HG03469 (cell line): ENCODE measurements around the gene CCDC178.
"Not testable (repeated sequence)": the region's sequence is repeated elsewhere in the genome, so short reads cannot be mapped to it uniquely, and the experiment has no call there.

Source experiments
- ATAC-seq: cut with Tn5 transposase; IDR thresholded peaks from one replicate; pipeline ENCODE4 v1.9.1; 2021; ENCODE audit warnings: mild to moderate bottlenecking, moderate library complexity, moderate number of reproducible peaks; ENCODE audit not compliant: unreplicated experiment

The CCDC178 gene

DNA sequence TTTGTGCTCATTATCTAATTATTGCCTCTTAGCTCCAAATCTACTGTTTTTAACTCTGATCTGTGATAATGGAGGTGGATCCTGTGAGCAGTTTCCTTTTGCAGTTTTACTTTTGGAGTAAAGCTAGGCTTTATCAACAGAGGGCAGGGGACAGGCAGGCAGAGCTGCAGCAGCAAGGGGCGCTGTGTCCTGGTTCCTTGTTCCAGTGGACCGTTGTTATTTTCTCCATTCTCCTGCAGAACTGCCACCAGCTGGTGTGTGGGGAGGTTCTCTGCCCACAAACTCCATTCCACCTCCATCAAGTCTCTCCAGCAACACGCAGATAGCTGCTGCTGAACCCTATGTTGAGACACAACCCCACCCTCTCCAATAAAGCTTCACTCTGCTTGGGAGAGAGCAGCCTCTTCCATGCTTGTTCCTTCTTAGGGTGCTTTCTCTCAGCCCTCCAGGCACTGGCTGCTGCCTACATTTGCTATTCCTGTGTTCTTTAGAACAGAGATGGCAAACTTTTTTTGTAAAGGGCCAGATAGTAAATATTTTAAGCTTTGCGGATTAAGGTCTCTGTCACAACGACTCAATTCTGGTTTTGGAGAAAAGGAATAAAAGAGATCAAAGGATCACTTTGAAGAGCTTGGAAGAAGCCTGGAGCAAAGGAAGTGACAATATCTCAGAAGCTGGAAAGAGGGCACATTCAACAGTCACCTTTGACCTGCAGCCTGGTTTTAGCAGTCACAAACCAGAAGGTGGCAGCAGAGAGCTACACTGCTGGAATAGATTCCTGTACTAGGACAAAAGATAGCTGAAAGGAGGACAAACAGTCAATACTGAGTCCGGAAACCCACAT lies 208.8 kb downstream of the CCDC178 start:
- ATAC-seq: peak; percentile 96

DNA sequence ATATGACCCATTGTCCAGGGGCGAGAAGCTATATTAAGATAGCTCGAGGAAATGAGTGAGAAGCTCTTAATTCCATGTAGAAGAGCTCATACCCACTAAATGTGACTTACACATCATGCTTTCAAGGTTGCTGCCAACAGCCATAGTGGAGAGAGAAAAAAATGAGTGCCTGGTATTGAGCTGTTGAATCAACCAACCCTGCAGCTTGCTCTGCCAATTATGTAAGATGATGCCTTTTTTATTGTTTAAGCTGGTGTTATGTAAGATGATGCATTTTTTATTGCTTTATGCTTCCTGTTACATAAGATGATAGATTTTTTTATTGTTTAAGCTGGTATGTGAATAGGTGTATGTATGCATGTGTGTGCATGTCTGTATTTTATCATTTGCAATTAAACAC lies 228.2 kb downstream of the CCDC178 start:
- no peak for ATAC-seq

DNA sequence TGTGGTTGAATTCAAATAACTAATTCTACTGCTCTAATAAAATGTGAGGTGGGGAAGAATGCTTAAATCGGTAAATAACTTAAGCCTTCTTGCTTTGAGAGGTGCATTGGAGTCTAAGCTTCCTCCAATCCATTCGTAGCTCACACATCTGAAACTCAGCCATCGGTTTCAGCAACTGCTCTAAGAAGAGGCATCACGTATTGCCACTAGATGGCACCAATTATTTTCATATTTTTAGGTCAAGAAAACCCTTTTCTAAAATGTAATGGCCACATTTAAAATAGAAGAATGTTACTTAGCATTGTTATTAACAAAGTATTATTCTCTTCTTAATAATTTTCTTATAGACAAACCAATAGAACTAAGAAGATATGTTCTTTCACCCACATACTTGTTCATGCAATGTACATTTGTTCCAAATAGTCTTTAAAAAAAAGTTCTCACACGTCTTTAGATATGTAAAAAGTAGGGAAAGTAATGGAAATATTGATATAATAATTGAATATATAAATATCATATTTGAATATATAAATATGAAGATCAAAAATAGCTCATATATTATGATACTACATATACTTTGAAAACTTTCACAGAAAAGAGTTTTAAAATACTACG lies 229.8 kb downstream of the CCDC178 start:
- peak; percentile 71 for ATAC-seq

DNA sequence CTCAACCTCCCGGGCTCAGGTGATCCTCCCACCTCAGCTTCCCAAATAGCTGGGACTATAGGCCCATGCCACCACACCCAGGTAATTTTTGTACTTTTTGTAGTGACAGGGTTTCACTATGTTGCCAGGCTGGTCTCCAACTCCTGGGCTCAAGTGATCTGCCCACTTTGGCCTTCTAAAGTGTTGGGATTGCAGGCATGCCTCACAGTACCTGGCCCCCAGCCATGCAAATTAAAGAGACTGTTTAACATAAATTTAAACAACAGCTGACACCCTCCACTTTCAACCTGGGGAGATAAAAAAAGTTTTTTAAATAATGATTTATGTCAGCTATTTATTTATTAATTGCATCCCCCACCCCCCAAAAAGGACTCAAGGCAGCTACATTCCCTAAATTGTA lies 234.7 kb downstream of the CCDC178 start:
- no peak for ATAC-seq

DNA sequence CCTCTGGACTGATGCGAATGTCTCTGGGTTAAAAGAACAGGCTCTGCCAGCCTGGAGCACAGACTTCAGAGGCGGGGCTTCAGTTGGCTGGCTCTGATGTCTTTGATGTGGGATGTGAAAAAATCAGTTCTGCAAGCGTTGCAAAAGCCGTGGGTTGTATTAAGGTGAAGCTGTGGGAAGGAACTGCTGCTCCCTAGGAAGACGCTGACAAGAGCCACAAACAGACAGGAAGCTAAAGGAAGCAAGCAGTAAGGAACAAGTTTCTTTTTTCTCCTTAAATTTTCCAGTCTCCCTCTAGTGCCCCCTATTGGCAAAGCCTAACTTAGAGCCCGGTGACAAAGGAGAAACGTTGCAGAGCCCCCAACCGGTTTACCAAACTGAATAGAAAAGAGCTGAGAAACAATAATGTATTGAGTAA lies 239.0 kb downstream of the CCDC178 start:
- ATAC-seq: no peak

DNA sequence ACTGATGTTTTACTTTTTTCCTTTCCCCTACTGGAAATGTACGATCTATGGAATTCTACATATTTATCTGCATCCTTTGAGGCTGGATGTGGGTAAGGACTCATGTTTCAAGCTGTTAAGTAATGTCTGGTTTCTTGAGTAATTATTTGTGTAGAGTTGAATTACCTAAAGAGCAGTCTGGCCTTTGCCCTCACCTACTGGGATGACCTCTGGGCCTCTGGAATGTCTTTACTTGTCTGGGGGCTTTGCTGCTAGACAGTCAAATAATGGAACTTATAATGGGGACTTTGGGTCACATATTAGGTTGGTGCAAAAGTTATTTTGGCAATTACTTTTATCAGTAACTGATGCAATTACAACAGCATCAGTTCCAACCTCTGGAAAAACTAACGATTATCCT lies 244.7 kb downstream of the CCDC178 start:
- no peak for ATAC-seq

DNA sequence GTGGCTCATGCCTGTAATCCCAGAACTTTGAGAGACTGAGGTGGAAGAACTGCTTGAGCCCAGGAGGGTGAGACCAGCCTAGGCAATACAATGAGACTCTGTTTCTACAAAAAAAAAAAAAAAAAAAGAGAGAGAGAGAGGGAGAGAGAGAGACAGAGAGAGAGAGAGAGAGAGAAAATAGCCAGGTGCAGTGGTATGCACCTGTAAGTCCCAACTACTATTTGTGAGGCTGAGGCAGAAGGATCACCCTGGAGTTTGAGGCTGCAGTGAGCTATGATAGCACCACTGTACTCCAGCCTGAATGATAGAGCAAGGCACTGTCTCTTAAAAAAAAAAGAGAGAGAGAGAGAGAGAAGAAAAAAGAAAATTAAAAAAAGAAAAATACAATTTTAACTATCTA lies 245.7 kb downstream of the CCDC178 start:
- no peak for ATAC-seq

DNA sequence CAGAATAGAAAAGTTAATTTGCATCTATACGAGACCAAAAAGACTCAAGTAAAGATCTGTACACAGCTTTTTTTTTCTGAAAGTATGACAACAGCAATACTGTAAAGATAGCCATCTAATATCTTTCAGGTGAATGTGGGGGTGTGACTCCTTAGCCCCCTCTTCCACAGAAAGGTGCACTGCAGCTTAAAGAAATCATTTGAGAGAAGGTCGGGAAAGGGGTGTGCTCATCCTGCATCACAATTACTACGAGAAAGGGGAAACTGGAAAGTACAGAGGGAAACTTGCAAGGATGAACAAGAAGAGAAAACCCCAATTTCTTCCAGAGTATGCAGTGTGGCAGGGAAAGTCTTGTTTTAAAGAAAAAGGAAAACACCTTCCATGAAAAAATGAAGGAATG lies 255.6 kb downstream of the CCDC178 start:
- ATAC-seq: no peak

DNA sequence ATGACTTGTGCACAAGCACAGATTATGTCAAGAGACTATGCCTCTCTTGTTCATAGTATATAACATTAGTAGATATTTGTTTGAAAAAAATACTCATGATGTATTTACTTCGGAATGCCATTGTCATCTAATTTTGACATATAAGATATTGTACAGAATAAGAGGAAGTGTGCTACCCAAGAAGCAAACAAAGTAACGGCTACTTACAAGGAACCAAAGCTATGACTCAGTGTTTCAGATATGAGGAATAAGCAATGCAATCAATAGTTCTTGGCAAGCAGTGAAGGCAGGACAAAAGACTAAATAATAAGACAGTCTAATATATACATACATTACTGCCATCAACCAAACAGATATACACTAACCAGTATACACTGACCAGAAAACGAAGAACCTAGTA lies 256.3 kb downstream of the CCDC178 start:
- no peak for ATAC-seq

DNA sequence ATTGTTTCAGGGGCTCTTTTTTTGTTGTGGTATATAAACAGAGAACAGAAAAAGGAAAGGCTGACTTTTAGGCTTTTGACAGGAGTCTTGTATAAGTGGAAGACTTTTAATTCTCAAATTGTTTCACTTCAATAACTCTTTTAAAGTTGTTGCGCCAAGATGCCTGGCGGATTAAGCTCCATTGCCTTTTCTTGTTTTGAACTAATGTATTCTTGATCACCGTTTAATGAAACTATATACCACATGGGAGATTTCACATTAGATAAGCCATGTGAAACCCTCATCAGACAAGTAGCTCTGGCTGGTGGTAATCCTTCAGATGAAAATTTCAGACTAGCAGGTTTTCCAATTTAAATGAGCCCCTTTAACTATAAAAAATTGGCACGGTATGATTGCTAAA lies 257.4 kb downstream of the CCDC178 start:
- ATAC-seq: no peak

DNA sequence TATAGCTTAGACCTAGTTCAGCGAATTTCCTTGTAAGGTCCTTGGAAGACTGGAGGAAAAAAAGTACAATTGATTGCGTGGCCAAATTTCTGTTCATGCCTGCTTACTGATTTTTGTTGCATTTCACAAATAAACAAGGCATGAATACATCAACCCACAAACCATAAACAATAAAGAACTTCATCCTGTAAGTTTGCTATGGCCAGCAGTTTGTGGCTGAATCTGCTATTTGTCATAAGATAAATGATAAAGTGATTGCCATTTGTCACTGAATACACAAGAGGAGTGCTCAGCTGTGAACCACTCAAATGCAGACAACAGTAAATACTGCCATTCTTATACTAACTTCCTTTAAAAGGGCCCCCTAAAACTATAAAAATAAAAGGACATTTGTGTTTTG lies 259.5 kb downstream of the CCDC178 start:
- no peak for ATAC-seq

DNA sequence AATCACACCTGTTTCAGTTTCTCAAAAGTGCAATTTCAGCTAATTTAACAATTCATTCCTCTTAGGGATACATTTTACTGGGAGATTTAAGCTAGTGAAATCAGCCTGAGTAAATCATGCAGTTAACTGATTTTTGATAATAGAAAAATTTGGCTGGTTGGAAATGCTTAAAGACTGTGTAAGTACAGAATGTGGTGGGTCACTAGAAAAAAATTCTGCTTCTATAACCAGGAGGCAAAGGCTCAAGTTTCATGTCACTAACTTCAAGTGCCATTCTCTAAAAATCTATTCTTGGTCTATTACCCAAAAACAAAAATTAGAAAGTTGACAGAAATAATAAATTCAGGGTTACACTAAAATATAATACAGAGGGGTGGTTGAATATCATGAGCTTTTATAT lies 271.3 kb downstream of the CCDC178 start:
- no peak for ATAC-seq

DNA sequence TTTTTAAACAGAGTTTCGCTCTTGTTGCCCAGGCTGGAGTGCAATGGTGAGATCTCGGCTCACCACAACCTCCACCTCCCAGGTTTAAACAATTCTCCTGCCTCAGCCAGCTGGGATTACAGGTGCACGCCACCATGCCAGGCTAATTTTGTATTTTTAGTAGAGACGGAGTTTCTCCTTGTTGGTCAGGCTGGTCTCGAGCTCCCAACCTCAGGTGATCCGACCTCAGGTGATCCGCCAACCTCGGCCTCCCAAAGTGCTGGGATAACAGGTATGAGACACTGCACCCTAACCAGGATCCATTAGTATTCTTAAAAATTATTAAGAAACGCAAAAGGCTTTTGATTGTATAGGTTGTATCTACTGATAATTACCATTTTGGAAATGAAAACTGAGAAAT lies 276.4 kb downstream of the CCDC178 start:
- ATAC-seq: not testable (repeated sequence)

DNA sequence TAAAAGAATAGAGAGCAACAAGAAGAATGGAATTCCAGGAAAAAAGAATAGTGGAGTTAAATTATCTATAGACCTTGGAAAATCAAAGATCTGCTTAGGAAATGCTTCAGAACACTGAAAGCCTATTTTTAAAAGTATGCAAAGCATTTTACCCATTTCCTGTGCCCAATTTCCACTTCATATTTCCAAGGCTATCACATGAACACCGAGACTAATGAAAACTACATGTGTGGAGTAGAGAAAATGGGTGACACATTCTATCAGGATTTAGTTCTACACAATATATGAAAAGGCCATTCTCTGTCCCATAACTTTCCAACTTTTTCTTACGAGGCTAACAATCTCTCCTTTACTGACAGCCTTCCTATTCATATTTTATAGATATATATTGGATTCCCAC lies 279.4 kb downstream of the CCDC178 start:
- no peak for ATAC-seq

DNA sequence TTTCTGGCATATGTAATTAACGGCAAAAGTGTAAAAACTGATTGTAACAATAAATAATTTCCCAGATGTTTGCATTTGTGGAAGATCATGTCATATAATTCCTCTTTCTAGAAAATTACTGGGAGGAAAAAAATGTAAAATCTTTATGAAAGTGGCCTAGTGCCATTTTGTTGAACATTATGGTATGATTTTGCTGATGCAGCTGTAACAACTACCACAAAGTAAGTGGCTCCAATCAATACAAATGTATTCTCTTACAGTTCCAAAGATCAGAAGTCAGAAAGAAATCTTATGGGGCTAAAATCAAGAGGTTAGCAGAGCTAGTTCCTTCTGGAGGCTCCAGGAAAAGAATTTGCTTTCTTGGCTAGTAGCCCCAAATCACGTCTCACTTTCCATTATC lies 281.4 kb downstream of the CCDC178 start:
- ATAC-seq: no peak

DNA sequence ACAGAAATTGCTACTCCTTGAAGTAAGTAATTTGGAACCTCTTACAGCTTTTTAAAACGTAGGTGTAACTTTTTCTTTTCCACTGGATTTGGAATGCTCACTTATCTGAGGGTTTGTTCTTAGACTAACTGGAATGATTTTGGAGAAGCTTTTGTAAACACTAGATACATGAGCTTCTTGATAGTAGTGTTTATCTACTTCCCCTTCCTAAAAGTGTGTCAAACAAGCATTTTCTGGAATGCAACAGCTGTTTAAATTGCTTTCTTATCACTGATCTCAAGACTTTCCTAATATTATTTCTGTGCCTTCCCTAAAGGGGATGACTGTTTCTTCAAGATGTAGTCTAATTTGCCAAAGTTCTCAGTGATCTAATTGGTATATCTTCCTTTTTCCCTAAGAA lies 282.6 kb downstream of the CCDC178 start:
- no peak for ATAC-seq

DNA sequence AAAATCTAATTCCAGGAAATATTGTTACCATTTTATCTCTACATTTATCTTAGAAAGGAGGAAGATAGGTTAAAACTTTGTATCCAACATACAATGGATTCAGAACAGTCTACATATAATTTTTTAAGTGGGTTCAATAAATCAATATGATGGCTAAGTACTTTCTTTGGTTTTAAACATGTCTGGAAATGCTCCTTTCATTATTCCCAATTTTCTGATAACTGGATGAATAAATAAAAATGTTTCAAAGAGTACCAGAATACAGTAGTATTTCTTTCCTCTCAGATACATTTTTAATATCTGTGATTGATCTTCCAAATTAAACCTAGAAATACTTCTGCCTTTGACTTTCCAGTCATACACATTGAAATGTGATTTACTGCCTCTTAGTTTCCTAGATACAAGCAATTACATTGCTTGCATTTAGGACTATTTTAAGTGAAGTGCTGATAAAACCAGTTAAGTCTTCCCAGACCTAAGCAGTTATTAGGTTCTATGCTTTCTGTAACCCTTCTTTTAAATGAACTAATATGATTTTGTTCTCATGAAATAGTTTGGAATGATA lies 283.5 kb downstream of the CCDC178 start:
- no peak for ATAC-seq

DNA sequence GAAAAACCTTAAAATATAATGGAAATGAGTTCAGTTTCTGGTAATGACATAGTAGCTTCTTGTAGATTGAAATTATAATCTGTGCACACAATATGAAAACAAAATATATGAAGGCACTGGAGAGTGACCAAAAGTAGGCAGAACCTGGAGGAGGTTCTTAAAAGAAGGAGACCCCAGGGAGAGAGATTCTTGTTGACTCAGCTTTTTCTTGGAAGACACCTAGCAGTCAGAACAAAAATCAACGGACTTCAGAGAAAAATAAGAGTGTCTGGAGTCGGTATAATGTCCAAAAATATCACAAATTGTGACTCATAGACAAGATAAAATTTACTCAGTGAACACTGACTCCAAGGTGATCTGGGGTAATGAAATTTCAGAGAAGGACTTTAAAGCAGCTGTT lies 286.5 kb downstream of the CCDC178 start:
- no peak for ATAC-seq

DNA sequence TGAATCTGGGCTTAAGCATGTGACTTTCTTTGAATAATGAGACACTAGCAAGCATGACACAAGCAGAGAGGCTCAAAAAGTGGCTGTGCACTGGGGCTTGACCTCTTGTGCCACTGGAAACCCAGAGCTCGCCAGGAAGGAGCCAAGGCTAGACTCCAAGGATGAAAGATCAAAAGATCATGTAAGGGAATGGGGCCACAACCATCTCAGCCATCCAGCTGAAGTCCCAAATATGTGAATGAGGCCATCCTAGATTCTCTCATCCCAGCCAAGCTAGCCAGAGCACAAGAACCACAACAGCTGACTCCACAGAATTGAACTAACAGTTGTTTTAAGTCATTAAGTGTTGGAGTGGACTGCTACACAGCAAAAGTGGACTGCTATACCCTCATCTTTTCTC lies 288.1 kb downstream of the CCDC178 start:
- no peak for ATAC-seq

DNA sequence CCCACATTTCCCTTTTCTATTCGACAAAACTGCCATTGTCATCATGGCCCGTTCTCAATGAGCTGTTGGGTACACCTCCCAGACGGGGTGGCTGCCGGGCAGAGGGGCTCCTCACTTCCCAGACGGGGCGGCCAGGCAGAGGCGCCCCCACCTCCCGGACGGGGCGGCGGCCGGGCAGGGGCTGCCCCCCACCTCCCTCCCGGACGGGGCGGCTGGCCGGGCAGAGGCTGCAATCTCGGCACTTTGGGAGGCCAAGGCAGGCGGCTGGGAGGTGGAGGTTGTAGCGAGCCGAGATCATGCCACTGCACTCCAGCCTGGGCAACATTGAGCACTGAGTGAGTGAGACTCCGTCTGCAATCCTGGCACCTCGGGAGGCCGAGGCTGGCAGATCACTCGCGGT lies 292.7 kb downstream of the CCDC178 start:
- ATAC-seq: not testable (repeated sequence)

DNA sequence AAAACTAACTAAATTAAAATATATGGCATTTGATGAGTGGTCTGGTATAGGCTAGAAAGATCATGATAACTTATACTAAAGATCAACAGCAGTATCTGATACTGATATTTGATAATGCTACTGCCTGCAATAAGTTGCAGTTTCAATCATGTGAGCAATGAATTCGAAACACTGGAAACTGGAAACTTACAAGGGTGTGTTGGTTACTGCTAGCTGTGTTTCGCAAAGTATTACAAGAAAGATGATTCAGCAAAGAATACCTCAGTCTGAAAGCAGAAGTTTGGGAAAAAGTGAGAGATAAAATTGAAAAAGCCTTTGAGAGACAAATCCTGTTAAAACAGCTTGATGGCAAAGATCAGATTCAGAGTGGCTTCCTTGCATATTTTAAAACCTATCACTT lies 294.5 kb downstream of the CCDC178 start:
- ATAC-seq: no peak

DNA sequence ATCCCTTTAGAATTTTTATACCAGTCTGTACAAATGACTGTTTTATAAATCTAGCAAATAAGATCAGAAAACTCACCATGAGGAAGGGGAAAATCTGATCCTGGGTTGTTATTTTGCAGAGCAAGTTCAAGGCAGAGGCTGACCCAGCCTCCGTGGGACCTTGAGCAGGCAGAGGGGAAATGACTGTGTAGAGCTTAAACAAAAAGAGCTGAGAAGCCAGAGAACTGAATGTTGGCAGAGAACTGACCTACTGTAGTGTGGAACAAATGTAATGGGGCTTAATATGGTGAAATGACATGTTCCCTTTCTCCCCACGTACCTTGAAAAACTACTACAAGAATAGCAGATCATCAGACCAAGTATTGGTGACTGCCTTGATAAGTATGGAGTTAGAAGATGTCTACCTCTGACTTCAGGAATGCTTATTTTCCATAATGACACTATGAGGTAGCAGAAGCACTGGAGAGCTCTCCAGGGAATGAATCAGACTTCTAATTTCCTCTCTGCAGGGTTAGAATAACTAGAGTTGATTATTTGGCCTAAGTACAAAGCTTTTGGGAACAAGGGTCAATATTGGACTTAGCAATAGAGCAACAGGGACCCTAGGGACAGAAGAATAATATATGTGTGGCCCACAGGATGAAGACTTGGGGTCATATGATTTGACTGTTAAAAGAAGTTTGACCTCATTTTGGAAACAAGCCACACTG lies 304.4 kb downstream of the CCDC178 start:
- no peak for ATAC-seq
